K562 (cell line): ENCODE measurements around the gene MFSD12. TPM values are rescaled to one million over a fixed set of nuclear protein-coding genes. Genes with fewer than 3 reads are reported as not detected.
A peak's percentile ranks its signal among the peaks of the same experiment; 100 is the strongest.

Experiments
- BDP1 ChIP-seq: IDR thresholded peaks from 3 replicates; pipeline ENCODE4 v1.6.1; 2011; ENCODE audit not compliant: insufficient read length, insufficient read depth
- HDAC6 ChIP-seq: IDR thresholded peaks from 2 replicates; pipeline ENCODE4 v1.6.1; 2012; ENCODE audit warnings: low read depth, mild to moderate bottlenecking, control low read depth, inconsistent platforms, low read length, moderate library complexity
- HNRNPH1 ChIP-seq: fragments of 200-400 bp; formaldehyde crosslinking; optimal IDR thresholded peaks from 2 replicates; pipeline ENCODE3; 2017; ENCODE audit warnings: low read depth, mild to moderate bottlenecking, low read length, moderate library complexity
- MECOM ChIP-seq: fragments of 250-450 bp; sonication (Bioruptor Pico); IDR thresholded peaks from 2 replicates; pipeline ENCODE4 v1.8.0; 2022; ENCODE audit warnings: inconsistent platforms
- NFRKB ChIP-seq: fragments of 450-650 bp; IDR thresholded peaks from 2 replicates; pipeline ENCODE4 v1.6.1; 2016; ENCODE audit warnings: low read depth
- POLR3G ChIP-seq: IDR thresholded peaks from 2 replicates; pipeline ENCODE4 v1.6.1; 2011; ENCODE audit not compliant: insufficient read length, insufficient replicate concordance; ENCODE audit errors: extremely low read depth
- PTTG1 ChIP-seq: fragments of 450-650 bp; IDR thresholded peaks from 2 replicates; pipeline ENCODE4 v1.6.1; 2016; ENCODE audit warnings: low read depth, mild to moderate bottlenecking, missing genetic modification characterization, missing compliant biosample characterization
- ZNF316 ChIP-seq: fragments of 450-650 bp; IDR thresholded peaks from 2 replicates; pipeline ENCODE4 v1.6.1; 2016
- ZNF436 ChIP-seq: fragments of 250-450, 450-650 bp; sonication (Bioruptor Pico); formaldehyde crosslinking; IDR thresholded peaks from 2 replicates; pipeline ENCODE4 v1.7.0; 2020; ENCODE audit warnings: mild to moderate bottlenecking
- polyA plus RNA-seq, 8 experiments: library from polyadenylated mRNA; depleted of rRNA in 4 of 8; stranded (reverse) in 5 of 8; unstranded in 3 of 8; fragments of >200 nt; fragmentation: Nextera tagmentation in 2 of 8; fragmentation: Illumina TruSeq in 1 of 8; extraction: Ambion mirVana in 2 of 8; extraction: Trizol in 1 of 8; gene quantifications; 2 replicates each; pipeline versions ENCODE4 v1.2.1 to v1.2.3, GENCODE V29; 2011 to 2014; ENCODE audit warnings: inconsistent platforms in 1 of 8, missing spikeins in 1 of 8
- total RNA-seq, 7 experiments: library from RNA; depleted of rRNA in 6 of 7; stranded (reverse); fragments of >200 nt in 6 of 7; fragmentation: Illumina TruSeq in 2 of 7; extraction: Trizol in 2 of 7; gene quantifications; 2 replicates each; pipeline versions ENCODE4 v1.2.1 to v1.2.3, GENCODE V29; 2011 to 2021; ENCODE audit warnings: low replicate concordance in 1 of 7
- TF ChIP-seq, protein P1 (sequence below): fragments of 450-650 bp; formaldehyde crosslinking; IDR thresholded peaks from 2 replicates; pipeline ENCODE4 v1.4.0; 2022; ENCODE audit warnings: mild to moderate bottlenecking, moderate library complexity
- TF ChIP-seq, protein P2 (sequence below): fragments of 450-650 bp; conservative IDR thresholded peaks from 2 replicates; pipeline ENCODE4 v1.6.1; 2016; ENCODE audit warnings: missing genetic modification characterization, low read depth, mild to moderate bottlenecking, missing compliant biosample characterization, moderate library complexity
- TF ChIP-seq, protein P3 (sequence below), 3 experiments: fragments of 200-800 bp in 1 of 3; fragments of 250-450 bp in 1 of 3; fragments of 450-650 bp in 1 of 3; sonication (Bioruptor Pico) in 1 of 3; sonication (Bioruptor generic) in 1 of 3; formaldehyde crosslinking in 1 of 3; IDR thresholded peaks; 2 replicates each; pipeline versions ENCODE4 v1.6.1 to v1.8.0; 2016 to 2022; ENCODE audit warnings: mild to moderate bottlenecking in 2 of 3, missing genetic modification characterization in 2 of 3, missing compliant biosample characterization in 1 of 3, moderate library complexity in 1 of 3
- TF ChIP-seq, protein P4 (sequence below): fragments of 450-650 bp; IDR thresholded peaks from 2 replicates; pipeline ENCODE4 v1.6.1; 2016
- TF ChIP-seq, protein P5 (sequence below): fragments of 450-650 bp; formaldehyde crosslinking; IDR thresholded peaks from 2 replicates; pipeline ENCODE4 v1.4.0; 2020; ENCODE audit warnings: mild to moderate bottlenecking, moderate library complexity
- TF ChIP-seq, protein P6 (sequence below): sonication (generic); formaldehyde crosslinking; IDR thresholded peaks from 2 replicates; pipeline ENCODE4 v1.8.0; 2022; ENCODE audit warnings: mild to moderate bottlenecking, missing genetic modification reagents
- TF ChIP-seq, protein P7 (sequence below): fragments of 450-650 bp; IDR thresholded peaks from 2 replicates; pipeline ENCODE4 v1.6.1; 2014; ENCODE audit warnings: low read depth, mild to moderate bottlenecking, moderate library complexity, borderline replicate concordance

MFSD12 gene
- total and polyA plus RNA-seq, 9 of the 15 experiments (the other 6 are each of a cell fraction or from before 2014, with no cell fraction given), result 0.69 to 112 (median 31.8) TPM

DNA sequence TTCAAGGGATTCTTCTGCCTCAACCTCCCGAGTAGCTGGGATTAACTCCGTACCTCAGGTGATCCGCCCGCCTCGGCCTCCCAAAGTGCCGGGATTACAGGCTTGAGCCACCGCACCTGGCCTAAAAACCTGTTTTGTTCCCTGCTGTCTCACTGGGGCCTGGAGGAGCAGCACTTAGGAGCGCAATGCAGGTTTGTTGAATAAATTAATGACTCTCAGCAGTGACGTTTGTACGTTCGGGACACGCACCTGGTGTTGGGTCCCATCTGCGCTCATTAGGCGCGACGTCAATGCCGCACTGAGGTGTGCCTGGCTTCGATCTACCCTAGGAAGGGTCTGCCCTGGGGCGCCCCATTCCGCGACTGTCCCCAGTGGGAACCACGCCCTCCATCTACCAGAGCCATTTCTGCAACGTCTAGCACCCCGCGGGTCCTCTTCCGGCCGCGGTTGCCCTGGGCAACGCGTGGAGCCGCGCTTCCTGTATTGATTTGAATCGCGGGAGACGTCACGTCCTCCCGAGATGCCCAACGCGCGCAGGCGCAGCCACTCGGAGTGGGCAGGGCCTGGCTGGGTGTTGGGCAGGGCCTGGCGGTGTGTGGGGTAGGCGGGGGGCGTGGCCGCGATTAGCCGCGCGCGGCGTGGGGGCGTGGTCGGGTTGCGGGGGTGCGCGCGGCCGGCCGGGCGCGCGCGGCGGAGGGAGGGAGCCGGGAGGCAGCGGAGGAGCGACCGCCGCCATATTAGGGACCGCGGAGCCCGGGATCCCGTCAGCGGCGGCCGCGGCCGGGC, 51.6 kb downstream of the MFSD12 start, which contains the start of gene FZR1 (continued):
- TF ChIP-seq, protein P1, sequence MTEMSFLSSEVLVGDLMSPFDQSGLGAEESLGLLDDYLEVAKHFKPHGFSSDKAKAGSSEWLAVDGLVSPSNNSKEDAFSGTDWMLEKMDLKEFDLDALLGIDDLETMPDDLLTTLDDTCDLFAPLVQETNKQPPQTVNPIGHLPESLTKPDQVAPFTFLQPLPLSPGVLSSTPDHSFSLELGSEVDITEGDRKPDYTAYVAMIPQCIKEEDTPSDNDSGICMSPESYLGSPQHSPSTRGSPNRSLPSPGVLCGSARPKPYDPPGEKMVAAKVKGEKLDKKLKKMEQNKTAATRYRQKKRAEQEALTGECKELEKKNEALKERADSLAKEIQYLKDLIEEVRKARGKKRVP, result no peak
- TF ChIP-seq, protein P2, sequence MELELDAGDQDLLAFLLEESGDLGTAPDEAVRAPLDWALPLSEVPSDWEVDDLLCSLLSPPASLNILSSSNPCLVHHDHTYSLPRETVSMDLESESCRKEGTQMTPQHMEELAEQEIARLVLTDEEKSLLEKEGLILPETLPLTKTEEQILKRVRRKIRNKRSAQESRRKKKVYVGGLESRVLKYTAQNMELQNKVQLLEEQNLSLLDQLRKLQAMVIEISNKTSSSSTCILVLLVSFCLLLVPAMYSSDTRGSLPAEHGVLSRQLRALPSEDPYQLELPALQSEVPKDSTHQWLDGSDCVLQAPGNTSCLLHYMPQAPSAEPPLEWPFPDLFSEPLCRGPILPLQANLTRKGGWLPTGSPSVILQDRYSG, result 0 out of 2 replicates have a peak, but pooled peaks have one; percentile 29
- TF ChIP-seq, protein P3, sequence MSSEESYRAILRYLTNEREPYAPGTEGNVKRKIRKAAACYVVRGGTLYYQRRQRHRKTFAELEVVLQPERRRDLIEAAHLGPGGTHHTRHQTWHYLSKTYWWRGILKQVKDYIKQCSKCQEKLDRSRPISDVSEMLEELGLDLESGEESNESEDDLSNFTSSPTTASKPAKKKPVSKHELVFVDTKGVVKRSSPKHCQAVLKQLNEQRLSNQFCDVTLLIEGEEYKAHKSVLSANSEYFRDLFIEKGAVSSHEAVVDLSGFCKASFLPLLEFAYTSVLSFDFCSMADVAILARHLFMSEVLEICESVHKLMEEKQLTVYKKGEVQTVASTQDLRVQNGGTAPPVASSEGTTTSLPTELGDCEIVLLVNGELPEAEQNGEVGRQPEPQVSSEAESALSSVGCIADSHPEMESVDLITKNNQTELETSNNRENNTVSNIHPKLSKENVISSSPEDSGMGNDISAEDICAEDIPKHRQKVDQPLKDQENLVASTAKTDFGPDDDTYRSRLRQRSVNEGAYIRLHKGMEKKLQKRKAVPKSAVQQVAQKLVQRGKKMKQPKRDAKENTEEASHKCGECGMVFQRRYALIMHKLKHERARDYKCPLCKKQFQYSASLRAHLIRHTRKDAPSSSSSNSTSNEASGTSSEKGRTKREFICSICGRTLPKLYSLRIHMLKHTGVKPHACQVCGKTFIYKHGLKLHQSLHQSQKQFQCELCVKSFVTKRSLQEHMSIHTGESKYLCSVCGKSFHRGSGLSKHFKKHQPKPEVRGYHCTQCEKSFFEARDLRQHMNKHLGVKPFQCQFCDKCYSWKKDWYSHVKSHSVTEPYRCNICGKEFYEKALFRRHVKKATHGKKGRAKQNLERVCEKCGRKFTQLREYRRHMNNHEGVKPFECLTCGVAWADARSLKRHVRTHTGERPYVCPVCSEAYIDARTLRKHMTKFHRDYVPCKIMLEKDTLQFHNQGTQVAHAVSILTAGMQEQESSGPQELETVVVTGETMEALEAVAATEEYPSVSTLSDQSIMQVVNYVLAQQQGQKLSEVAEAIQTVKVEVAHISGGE (CRISPR knock-in tag; IDR thresholded peaks at IDR 0.05), result peak in 2 of 3 experiments; percentile 25 to 62; a peak in 1 of 6 replicates
- TF ChIP-seq, protein P4, sequence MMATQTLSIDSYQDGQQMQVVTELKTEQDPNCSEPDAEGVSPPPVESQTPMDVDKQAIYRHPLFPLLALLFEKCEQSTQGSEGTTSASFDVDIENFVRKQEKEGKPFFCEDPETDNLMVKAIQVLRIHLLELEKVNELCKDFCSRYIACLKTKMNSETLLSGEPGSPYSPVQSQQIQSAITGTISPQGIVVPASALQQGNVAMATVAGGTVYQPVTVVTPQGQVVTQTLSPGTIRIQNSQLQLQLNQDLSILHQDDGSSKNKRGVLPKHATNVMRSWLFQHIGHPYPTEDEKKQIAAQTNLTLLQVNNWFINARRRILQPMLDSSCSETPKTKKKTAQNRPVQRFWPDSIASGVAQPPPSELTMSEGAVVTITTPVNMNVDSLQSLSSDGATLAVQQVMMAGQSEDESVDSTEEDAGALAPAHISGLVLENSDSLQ, result peak; percentile 19; the same call in 1 of the 2 replicates
- TF ChIP-seq HDAC6 (no peak), ZNF436 (no peak), MECOM (CRISPR knock-in tag) (no peak), ZNF316 (no peak), BDP1 (no peak), PTTG1 (tag) (no peak), NFRKB (peak; percentile 83), POLR3G (no peak), HNRNPH1 (no peak)
- TF ChIP-seq, protein P5, sequence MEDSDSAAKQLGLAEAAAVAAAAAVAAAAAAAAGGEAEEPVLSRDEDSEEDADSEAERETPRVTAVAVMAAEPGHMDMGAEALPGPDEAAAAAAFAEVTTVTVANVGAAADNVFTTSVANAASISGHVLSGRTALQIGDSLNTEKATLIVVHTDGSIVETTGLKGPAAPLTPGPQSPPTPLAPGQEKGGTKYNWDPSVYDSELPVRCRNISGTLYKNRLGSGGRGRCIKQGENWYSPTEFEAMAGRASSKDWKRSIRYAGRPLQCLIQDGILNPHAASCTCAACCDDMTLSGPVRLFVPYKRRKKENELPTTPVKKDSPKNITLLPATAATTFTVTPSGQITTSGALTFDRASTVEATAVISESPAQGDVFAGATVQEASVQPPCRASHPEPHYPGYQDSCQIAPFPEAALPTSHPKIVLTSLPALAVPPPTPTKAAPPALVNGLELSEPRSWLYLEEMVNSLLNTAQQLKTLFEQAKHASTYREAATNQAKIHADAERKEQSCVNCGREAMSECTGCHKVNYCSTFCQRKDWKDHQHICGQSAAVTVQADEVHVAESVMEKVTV (CRISPR knock-in tag), result no peak
- TF ChIP-seq, protein P6, sequence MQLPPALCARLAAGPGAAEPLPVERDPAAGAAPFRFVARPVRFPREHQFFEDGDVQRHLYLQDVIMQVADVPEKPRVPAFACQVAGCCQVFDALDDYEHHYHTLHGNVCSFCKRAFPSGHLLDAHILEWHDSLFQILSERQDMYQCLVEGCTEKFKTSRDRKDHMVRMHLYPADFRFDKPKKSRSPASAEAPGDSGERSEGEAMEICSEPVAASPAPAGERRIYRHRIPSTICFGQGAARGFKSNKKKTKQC (CRISPR knock-in tag), result peak; percentile 59; the same call in 1 of the 2 replicates
- TF ChIP-seq, protein P7, sequence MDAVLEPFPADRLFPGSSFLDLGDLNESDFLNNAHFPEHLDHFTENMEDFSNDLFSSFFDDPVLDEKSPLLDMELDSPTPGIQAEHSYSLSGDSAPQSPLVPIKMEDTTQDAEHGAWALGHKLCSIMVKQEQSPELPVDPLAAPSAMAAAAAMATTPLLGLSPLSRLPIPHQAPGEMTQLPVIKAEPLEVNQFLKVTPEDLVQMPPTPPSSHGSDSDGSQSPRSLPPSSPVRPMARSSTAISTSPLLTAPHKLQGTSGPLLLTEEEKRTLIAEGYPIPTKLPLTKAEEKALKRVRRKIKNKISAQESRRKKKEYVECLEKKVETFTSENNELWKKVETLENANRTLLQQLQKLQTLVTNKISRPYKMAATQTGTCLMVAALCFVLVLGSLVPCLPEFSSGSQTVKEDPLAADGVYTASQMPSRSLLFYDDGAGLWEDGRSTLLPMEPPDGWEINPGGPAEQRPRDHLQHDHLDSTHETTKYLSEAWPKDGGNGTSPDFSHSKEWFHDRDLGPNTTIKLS, result peak; percentile 68; the same call in 1 of the 2 replicates
